SK-N-SH (cell line): ENCODE results near the gene WDR93. TPM values are rescaled to one million over a fixed set of nuclear protein-coding genes. Genes with fewer than 3 reads are reported as not detected.

Experiments used
- CTCF ChIA-PET: fragments of 300-600, 350-600 bp; formaldehyde crosslinking; extraction: SDS; loops from one replicate; lab custom pipeline; 2021; lab: Yijun Ruan, JAX
- POLR2A ChIA-PET: fragments of 350-600 bp; sonication (Branson Sonifier 250); formaldehyde crosslinking; extraction: SDS; loops from one replicate; lab custom pipeline; 2020; ENCODE audit warnings: antibody characterized with exemption, inconsistent platforms; lab: Yijun Ruan, JAX
- DNase-seq: peaks from one replicate; pipeline ENCODE4 v3.0.0; 2012
- H2AFZ ChIP-seq: fragments of 200-600 bp; sonication (generic); 2 replicates; pipeline ENCODE4 v1.8.1; 2016; ENCODE audit warnings: antibody characterized with exemption, mild to moderate bottlenecking, low read depth
- H3F3A ChIP-seq: fragments of 200-600 bp; sonication (generic); replicated peaks from 2 replicates; pipeline ENCODE3; 2016; ENCODE audit warnings: antibody characterized with exemption, mild to moderate bottlenecking; ENCODE audit not compliant: insufficient read depth
- H3K27ac ChIP-seq, 2 experiments: fragments of 200-500 bp in 1 of 2; fragments of 200-600 bp in 1 of 2; sonication (Bioruptor generic) in 1 of 2; sonication (generic), shearing (Covaris generic) in 1 of 2; 2 replicates each; pipeline versions ENCODE4 v1.5.1 to v1.6.1; 2014 to 2016; ENCODE audit warnings: low read depth in 2 of 2, inconsistent platforms in 1 of 2, low read length in 1 of 2, mild to moderate bottlenecking in 1 of 2, mixed read lengths in 1 of 2
- H3K27me3 ChIP-seq: fragments of 200-600 bp; sonication (generic), shearing (Covaris generic); 2 replicates; pipeline ENCODE4 v1.6.1; 2016; ENCODE audit warnings: mixed run types; ENCODE audit not compliant: insufficient read depth
- H3K36me3 ChIP-seq, 2 experiments: fragments of 200-500 bp in 1 of 2; fragments of 200-600 bp in 1 of 2; sonication (Bioruptor generic) in 1 of 2; sonication (generic) in 1 of 2; replicated peaks in 1 of 2; 2 replicates each; pipeline versions ENCODE3 to v1.5.1; 2014 to 2016; ENCODE audit warnings: low read length in 1 of 2, mild to moderate bottlenecking in 1 of 2; ENCODE audit not compliant: insufficient read depth in 2 of 2, control insufficient read depth in 1 of 2
- H3K4me1 ChIP-seq, 2 experiments: fragments of 200-500 bp in 1 of 2; fragments of 200-600 bp in 1 of 2; sonication (Bioruptor generic) in 1 of 2; sonication (generic), shearing (Covaris generic) in 1 of 2; 2 replicates each; pipeline versions ENCODE4 v1.5.1 to v1.6.1; 2014 to 2016; ENCODE audit warnings: low read depth in 1 of 2, low read length in 1 of 2, mixed run types in 1 of 2; ENCODE audit not compliant: insufficient read depth in 2 of 2, control insufficient read depth in 1 of 2
- H3K4me2 ChIP-seq: fragments of 200-600 bp; sonication (generic), shearing (Covaris generic); 2 replicates; pipeline ENCODE4 v1.6.1; 2017; ENCODE audit warnings: mixed run types
- H3K4me3 ChIP-seq, 2 experiments: fragments of 200-500 bp in 1 of 2; fragments of 200-600 bp in 1 of 2; sonication (Bioruptor generic) in 1 of 2; sonication (generic), shearing (Covaris generic) in 1 of 2; 2 replicates each; pipeline versions ENCODE4 v1.5.1 to v1.8.1; 2014 to 2016; ENCODE audit warnings: low read depth in 2 of 2, inconsistent platforms in 1 of 2, low read length in 1 of 2, mild to moderate bottlenecking in 1 of 2, mixed read lengths in 1 of 2, moderate library complexity in 1 of 2
- H3K79me2 ChIP-seq: fragments of 200-600 bp; sonication (generic); 2 replicates; pipeline ENCODE4 v1.8.1; 2017; ENCODE audit warnings: mild to moderate bottlenecking; ENCODE audit not compliant: insufficient read depth
- H3K9ac ChIP-seq: fragments of 200-600 bp; sonication (generic); 2 replicates; pipeline ENCODE4 v1.6.1; 2017; ENCODE audit warnings: mixed run types
- H3K9me2 ChIP-seq: fragments of 200-600 bp; sonication (generic); 2 replicates; pipeline ENCODE4 v1.6.1; 2017; ENCODE audit warnings: mixed run types
- H3K9me3 ChIP-seq: fragments of 200-600 bp; sonication (generic); 2 replicates; pipeline ENCODE4 v1.6.1; 2017; ENCODE audit warnings: mixed run types, mild to moderate bottlenecking, moderate library complexity
- H4K20me1 ChIP-seq: fragments of 200-600 bp; sonication (generic); 2 replicates; pipeline ENCODE4 v1.6.1; 2017; ENCODE audit warnings: mild to moderate bottlenecking, mixed run types; ENCODE audit not compliant: insufficient read depth
- FOXJ3 ChIP-seq: sonication (generic); formaldehyde crosslinking; IDR thresholded peaks from 2 replicates; pipeline ENCODE4 v1.5.1; 2020; ENCODE audit warnings: mild to moderate bottlenecking, missing genetic modification reagents
- PBX3 ChIP-seq: IDR thresholded peaks from 2 replicates; pipeline ENCODE4; 2012
- RCOR1 ChIP-seq: fragments of 150-350 bp; IDR thresholded peaks from 2 replicates; pipeline ENCODE4 v1.6.1; 2017; ENCODE audit warnings: antibody characterized with exemption, low read length
- REST ChIP-seq: IDR thresholded peaks from 2 replicates; pipeline ENCODE4 v1.6.1; 2012; ENCODE audit warnings: mild to moderate bottlenecking, low read depth, low read length, moderate library complexity
- USF2 ChIP-seq: fragments of 150-350 bp; IDR thresholded peaks from 2 replicates; pipeline ENCODE4 v1.6.1; 2017; ENCODE audit warnings: antibody characterized with exemption, low read length, low read depth, borderline replicate concordance
- WGBS: methylation state at CpG from one replicate; pipeline ENCODE4 v1.1.6; 2017; ENCODE audit warnings: low lambda C conversion rate; 5-methylcytosine and 5-hydroxymethylcytosine counted together
- polyA plus RNA-seq, 3 experiments: library from polyadenylated mRNA; depleted of rRNA; stranded (reverse); fragments of >200 nt; gene quantifications; 2 replicates each; pipeline ENCODE4 v1.2.3, GENCODE V29; 2012

WDR93 gene
- polyA plus RNA-seq, 1 of the 3 experiments (the other 2 are of a cell fraction) = 0.35 TPM

- 92% methylated on average over 13 of the region's 13 CpGs for WGBS
These were observed 25.9 kb upstream of the WDR93 start for GRCh38 chr15:89664441-89665350.

More at GRCh38 chr15:89664441-89665350, 25.9 kb upstream of the WDR93 start:
- Histone ChIP-seq H3K9me3 (no peaks in the 10 kb centered on the region), H3K36me3 (no peaks in the 10 kb centered on the region), H3K27ac (no peak overlapping the region), H3K27me3 (no peaks in the 10 kb centered on the region), H3K9me2 (no peaks in the 10 kb centered on the region), H3K9ac (no peak overlapping the region), H4K20me1 (no peaks in the 10 kb centered on the region), H3K4me1 (peaks cover 12 to 19% of the 10 kb centered on the region in 2 experiments; a peak in 3 of 4 replicates), H3K79me2 (no peaks in the 10 kb centered on the region), H3K4me2 (no peak overlapping the region), H3F3A (peaks cover 22% of the 10 kb centered on the region), H3K4me3 (no peak overlapping the region), H2AFZ (0 out of 2 replicates have a peak overlapping the region, but pooled peaks have one; percentile 83)
- TF ChIP-seq USF2 (no peak), RCOR1 (no peak), FOXJ3 (CRISPR knock-in tag) (no peak), REST (no peak), PBX3 (no peak)
- ChIA-PET POLR2A (interaction anchor here (0.6 to 1.3 kb wide), 4 partner anchors 12 to 214 kb away, joined by 3 to 5 read pairs (median 3); no protein-coding TSS in a partner anchor), CTCF (interaction anchor here (0.6 to 2.1 kb wide), 5 partner anchors 13 to 313 kb away, joined by 3 to 12 read pairs (median 3); partner anchors contain the start of gene MESP1)
- no peak for DNase-seq
